SK-N-SH treated with all-trans-retinoic acid at 6 μM for 48 hours (cell line): Measurements from ENCODE around the gene HELZ.
A peak's percentile ranks its signal among the peaks of the same experiment; 100 is the strongest.

Source experiments
- ATAC-seq: fragments of 200-7000 bp; cut with Tn5 transposase; 3 replicates; pipeline ENCODE4 v1.9.1; 2020; ENCODE audit warnings: mild to moderate bottlenecking, moderate library complexity
- ARNTL ChIP-seq: fragments of 450-650 bp; formaldehyde crosslinking; IDR thresholded peaks from 2 replicates; pipeline ENCODE4 v1.5.0; 2020; ENCODE audit warnings: low read depth, mild to moderate bottlenecking, moderate library complexity, borderline replicate concordance
- BACH2 ChIP-seq: fragments of 250-450 bp; sonication (Bioruptor Pico); IDR thresholded peaks from 2 replicates; pipeline ENCODE4 v1.9.0; 2021; ENCODE audit warnings: mild to moderate bottlenecking, borderline replicate concordance
- CSDC2 ChIP-seq: fragments of 250-450 bp; sonication (Bioruptor Pico); IDR thresholded peaks from 2 replicates; pipeline ENCODE4 v1.5.0; 2020; ENCODE audit warnings: mild to moderate bottlenecking, moderate library complexity
- CSRNP3 ChIP-seq: fragments of 250-450 bp; sonication (Bioruptor Pico); IDR thresholded peaks from 2 replicates; pipeline ENCODE4 v1.5.1; 2021; ENCODE audit warnings: mild to moderate bottlenecking, moderate library complexity
- ESRRG ChIP-seq: fragments of 250-450 bp; sonication (Bioruptor Pico); IDR thresholded peaks from 2 replicates; pipeline ENCODE4 v1.6.1; 2021; ENCODE audit warnings: mild to moderate bottlenecking
- GLIS3 ChIP-seq: fragments of 250-450 bp; sonication (Bioruptor Pico); IDR thresholded peaks from 2 replicates; pipeline ENCODE4 v1.5.0; 2020; ENCODE audit warnings: mild to moderate bottlenecking, moderate library complexity
- ISL1 ChIP-seq: fragments of 250-450 bp; sonication (Bioruptor Pico); IDR thresholded peaks from 2 replicates; pipeline ENCODE4 v2.1.2; 2022; ENCODE audit warnings: mild to moderate bottlenecking, moderate library complexity
- OSR1 ChIP-seq: fragments of 250-450 bp; sonication (Bioruptor Pico); IDR thresholded peaks from 2 replicates; pipeline ENCODE4 v1.8.0; 2022; ENCODE audit warnings: moderate library complexity, mild to moderate bottlenecking, inconsistent platforms
- PPARA ChIP-seq: fragments of 250-450 bp; sonication (Bioruptor Pico); IDR thresholded peaks from 2 replicates; pipeline ENCODE4 v1.5.0; 2020; ENCODE audit warnings: mild to moderate bottlenecking, borderline replicate concordance
- RARB ChIP-seq: fragments of 250-450 bp; sonication (Bioruptor Pico); IDR thresholded peaks from 2 replicates; pipeline ENCODE4 v1.8.0; 2021; ENCODE audit warnings: mild to moderate bottlenecking, moderate library complexity
- TCF4 ChIP-seq: fragments of 250-450 bp; sonication (Bioruptor Pico); IDR thresholded peaks from 2 replicates; pipeline ENCODE4 v1.8.0; 2021; ENCODE audit warnings: mild to moderate bottlenecking, moderate library complexity, borderline replicate concordance
- TOX ChIP-seq: fragments of 250-450 bp; sonication (Bioruptor Pico); IDR thresholded peaks from 2 replicates; pipeline ENCODE4 v1.8.0; 2021; ENCODE audit warnings: mild to moderate bottlenecking, moderate library complexity, borderline replicate concordance
- TSHZ2 ChIP-seq: fragments of 250-450 bp; sonication (Bioruptor Pico); IDR thresholded peaks from 2 replicates; pipeline ENCODE4 v1.5.0; 2020; ENCODE audit warnings: mild to moderate bottlenecking, moderate library complexity
- ZFP3 ChIP-seq: fragments of 250-450 bp; sonication (Bioruptor Pico); IDR thresholded peaks from 2 replicates; pipeline ENCODE4 v1.5.0; 2020; ENCODE audit warnings: mild to moderate bottlenecking, moderate library complexity
- ZFP30 ChIP-seq: fragments of 450-650 bp; formaldehyde crosslinking; IDR thresholded peaks from 2 replicates; pipeline ENCODE4 v1.5.0; 2022; ENCODE audit warnings: mild to moderate bottlenecking, moderate library complexity
- ZNF565 ChIP-seq: fragments of 450-650 bp; formaldehyde crosslinking; conservative IDR thresholded peaks from 2 replicates; pipeline ENCODE4 v1.5.0; 2020; ENCODE audit warnings: low read depth, mild to moderate bottlenecking, moderate library complexity
- ZNF70 ChIP-seq: fragments of 450-650 bp; formaldehyde crosslinking; IDR thresholded peaks from 2 replicates; pipeline ENCODE4 v1.5.0; 2020; ENCODE audit warnings: mild to moderate bottlenecking, moderate library complexity
- ZNF8 ChIP-seq: fragments of 450-650 bp; formaldehyde crosslinking; IDR thresholded peaks from 2 replicates; pipeline ENCODE4 v1.5.0; 2020; ENCODE audit warnings: mild to moderate bottlenecking, moderate library complexity
- TF ChIP-seq, protein P1 (sequence below): fragments of 250-450 bp; sonication (Bioruptor Pico); IDR thresholded peaks from 2 replicates; pipeline ENCODE4 v1.8.0; 2020; ENCODE audit warnings: mild to moderate bottlenecking, moderate library complexity, borderline replicate concordance

Gene HELZ

DNA sequence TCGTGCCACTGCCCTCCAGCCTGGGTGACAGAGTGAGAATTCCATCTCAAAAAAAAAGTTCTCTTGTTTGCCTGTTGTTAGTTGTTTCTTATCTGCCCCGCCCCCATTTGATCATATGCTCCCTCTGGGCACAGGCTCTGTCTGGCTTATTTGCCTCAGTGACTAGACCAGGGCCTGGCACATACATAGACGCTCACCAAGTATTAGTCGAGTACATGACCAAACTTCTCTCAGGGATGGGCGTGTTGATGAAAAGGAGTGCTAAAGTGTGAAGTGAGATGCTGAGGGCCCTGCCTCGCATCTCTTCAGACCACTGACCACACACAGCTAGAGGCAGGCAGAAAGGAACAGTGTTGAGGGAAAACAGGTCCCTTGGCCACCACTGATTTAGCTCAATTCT is 3.3 kb upstream of the HELZ start:
- TF ChIP-seq TOX (no peak), ARNTL (CRISPR knock-in tag) (no peak), TSHZ2 (CRISPR knock-in tag) (no peak), ESRRG (no peak), ISL1 (CRISPR knock-in tag) (no peak)

GRCh38 chr17:67247416-67247900 is 2.5 kb upstream of the HELZ start:
- ATAC-seq, result no peak
- TF ChIP-seq ZFP3 (no peak), CSDC2 (CRISPR knock-in tag) (no peak), CSRNP3 (no peak), ZNF565 (no peak), ZFP30 (CRISPR knock-in tag) (no peak), RARB (CRISPR knock-in tag) (no peak), GLIS3 (CRISPR knock-in tag) (no peak), BACH2 (no peak), TSHZ2 (CRISPR knock-in tag) (no peak), TOX (no peak), PPARA (CRISPR knock-in tag) (no peak), OSR1 (no peak), ESRRG (no peak), ZNF8 (CRISPR knock-in tag) (no peak)
- TF ChIP-seq, protein P1, sequence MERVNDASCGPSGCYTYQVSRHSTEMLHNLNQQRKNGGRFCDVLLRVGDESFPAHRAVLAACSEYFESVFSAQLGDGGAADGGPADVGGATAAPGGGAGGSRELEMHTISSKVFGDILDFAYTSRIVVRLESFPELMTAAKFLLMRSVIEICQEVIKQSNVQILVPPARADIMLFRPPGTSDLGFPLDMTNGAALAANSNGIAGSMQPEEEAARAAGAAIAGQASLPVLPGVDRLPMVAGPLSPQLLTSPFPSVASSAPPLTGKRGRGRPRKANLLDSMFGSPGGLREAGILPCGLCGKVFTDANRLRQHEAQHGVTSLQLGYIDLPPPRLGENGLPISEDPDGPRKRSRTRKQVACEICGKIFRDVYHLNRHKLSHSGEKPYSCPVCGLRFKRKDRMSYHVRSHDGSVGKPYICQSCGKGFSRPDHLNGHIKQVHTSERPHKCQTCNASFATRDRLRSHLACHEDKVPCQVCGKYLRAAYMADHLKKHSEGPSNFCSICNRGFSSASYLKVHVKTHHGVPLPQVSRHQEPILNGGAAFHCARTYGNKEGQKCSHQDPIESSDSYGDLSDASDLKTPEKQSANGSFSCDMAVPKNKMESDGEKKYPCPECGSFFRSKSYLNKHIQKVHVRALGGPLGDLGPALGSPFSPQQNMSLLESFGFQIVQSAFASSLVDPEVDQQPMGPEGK (CRISPR knock-in tag), result no peak
- TF ChIP-seq, all 23 proteins: peak for 0

More for the DNA sequence above, 3.3 kb upstream of the HELZ start:
- ATAC-seq, result no peak

GRCh38 chr17:67246653-67247415 is 1.8 kb upstream of the HELZ start:
- no peak for TF ChIP-seq RARB (CRISPR knock-in tag)
- no peak for TF ChIP-seq PPARA (CRISPR knock-in tag)
- no peak for TF ChIP-seq ZNF565
- peak; percentile 12 for ATAC-seq

- TF ChIP-seq TOX (no peak), TCF4 (no peak), RARB (CRISPR knock-in tag) (no peak), ESRRG (no peak), ISL1 (CRISPR knock-in tag) (no peak), ZFP3 (no peak), OSR1 (no peak), GLIS3 (CRISPR knock-in tag) (no peak), ZNF70 (CRISPR knock-in tag) (no peak), ARNTL (CRISPR knock-in tag) (no peak), CSRNP3 (no peak)
- TF ChIP-seq, protein P1 (CRISPR knock-in tag), result no peak
- peak; percentile 11 for ATAC-seq
These were observed 1.3 kb upstream of the HELZ start for GRCh38 chr17:67246403-67246652.
